Measurements from ENCODE around the gene SH3YL1. TPM values are rescaled to one million over a fixed set of nuclear protein-coding genes. Genes with fewer than 3 reads are reported as not detected.

The SH3YL1 gene
- total RNA-seq, 3 donors from 2014 or later (not counting 1 experiment from before 2014, with no cell fraction given), result 28.3 to 42.2 (median 32.3) TPM

DNA sequence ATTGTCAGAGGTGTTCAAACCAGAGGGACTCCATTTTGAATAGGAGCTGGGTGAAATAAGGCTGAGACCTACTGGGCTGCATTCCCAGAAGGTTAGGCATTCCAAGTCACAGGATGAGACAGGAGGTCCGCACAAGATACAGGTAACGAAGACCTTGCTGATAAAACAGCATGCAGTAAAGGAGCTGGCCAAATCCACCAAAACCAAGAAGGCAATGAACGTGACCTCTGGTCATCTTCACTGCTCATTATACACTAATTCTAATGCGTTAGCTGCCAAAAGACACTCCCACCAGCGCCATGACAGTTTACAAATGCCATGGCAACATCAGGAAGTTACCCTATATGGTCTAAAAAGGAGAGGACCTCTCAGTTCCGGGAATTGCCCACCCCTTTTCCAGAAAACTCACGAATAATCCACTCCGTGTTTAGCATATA lies 10.6 kb downstream of the SH3YL1 start:
- WGBS (ENCODE audit: insufficient coverage), result 89% methylated on average over 8 of the region's 8 CpGs
- TF ChIP-seq, protein P1, sequence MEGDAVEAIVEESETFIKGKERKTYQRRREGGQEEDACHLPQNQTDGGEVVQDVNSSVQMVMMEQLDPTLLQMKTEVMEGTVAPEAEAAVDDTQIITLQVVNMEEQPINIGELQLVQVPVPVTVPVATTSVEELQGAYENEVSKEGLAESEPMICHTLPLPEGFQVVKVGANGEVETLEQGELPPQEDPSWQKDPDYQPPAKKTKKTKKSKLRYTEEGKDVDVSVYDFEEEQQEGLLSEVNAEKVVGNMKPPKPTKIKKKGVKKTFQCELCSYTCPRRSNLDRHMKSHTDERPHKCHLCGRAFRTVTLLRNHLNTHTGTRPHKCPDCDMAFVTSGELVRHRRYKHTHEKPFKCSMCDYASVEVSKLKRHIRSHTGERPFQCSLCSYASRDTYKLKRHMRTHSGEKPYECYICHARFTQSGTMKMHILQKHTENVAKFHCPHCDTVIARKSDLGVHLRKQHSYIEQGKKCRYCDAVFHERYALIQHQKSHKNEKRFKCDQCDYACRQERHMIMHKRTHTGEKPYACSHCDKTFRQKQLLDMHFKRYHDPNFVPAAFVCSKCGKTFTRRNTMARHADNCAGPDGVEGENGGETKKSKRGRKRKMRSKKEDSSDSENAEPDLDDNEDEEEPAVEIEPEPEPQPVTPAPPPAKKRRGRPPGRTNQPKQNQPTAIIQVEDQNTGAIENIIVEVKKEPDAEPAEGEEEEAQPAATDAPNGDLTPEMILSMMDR (IDR thresholded peaks at IDR 0.05), result no peak
- no peak for ATAC-seq
- Mint-ChIP-seq H3K36me3 (peaks cover 21% of the 10 kb centered on the region), H3K27ac (no peak overlapping the region), H3K27me3 (ENCODE audit: low read depth in 2 of 2) (no peaks in the 10 kb centered on the region), H3K4me3 (no peak overlapping the region), H3K4me1 (no peaks in the 10 kb centered on the region), H3K9me3 (peaks cover 0 to 2% of the 10 kb centered on the region in 2 donors)
- no peak overlapping the region for H3K27ac ChIP-seq (ENCODE audit: low read length)
- peaks cover 6% of the 10 kb centered on the region for H3K36me3 ChIP-seq (ENCODE audit: control insufficient read depth, insufficient read depth, low read length)
- H3K27me3 ChIP-seq (ENCODE audit: control insufficient read depth, insufficient read depth, low read length), result no peaks in the 10 kb centered on the region
- H3K4me1 ChIP-seq (ENCODE audit: control insufficient read depth, insufficient read depth, low read length), result no peaks in the 10 kb centered on the region
- no peak overlapping the region for H3K4me3 ChIP-seq (ENCODE audit: low read length)
- H3K9me3 ChIP-seq (ENCODE audit: control insufficient read depth, insufficient read depth, low read length), result no peaks in the 10 kb centered on the region
- no peak for DNase-seq
- intact Hi-C loops (cut with micrococcal nuclease), result no loop called here

DNA sequence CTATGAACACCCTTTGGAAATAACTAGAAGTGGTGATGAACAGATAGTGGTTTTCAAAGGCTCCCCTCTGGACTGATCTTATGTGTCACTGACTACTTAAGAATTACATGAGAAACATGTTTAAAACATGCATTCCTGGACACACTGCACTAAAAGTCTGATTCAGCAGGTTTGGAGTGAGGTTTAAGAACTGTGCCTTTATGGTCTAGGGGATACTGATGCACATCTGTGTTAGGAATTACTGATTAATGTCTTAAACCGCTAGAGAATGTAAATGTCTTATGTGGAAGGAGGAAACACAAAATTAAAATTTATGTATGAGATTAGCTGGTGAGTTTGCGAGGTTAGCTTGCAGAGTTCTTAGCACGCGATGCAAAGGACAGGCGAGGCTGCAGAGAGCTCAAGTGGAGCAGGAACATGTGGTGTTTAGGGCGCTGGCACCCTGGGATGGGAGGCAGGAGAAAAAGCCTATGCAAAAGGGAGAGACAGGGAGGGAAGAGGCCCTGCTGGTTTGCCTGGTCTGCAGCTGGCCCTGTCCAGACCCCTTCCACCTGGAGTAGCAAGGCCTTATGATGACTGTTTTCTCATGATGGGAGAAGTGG lies 11.7 kb downstream of the SH3YL1 start:
- H3K4me1 ChIP-seq (ENCODE audit: control insufficient read depth, insufficient read depth, low read length), result no peaks in the 10 kb centered on the region
- peaks cover 17% of the 10 kb centered on the region for H3K36me3 Mint-ChIP-seq
- H3K9me3 ChIP-seq (ENCODE audit: control insufficient read depth, insufficient read depth, low read length), result no peaks in the 10 kb centered on the region
- no peaks in the 10 kb centered on the region for H3K4me1 Mint-ChIP-seq
- H3K4me3 ChIP-seq (ENCODE audit: low read length), result no peak overlapping the region
- no peaks in the 10 kb centered on the region for H3K9me3 Mint-ChIP-seq
- ATAC-seq (no peak), DNase-seq (no peak)
- H3K4me3 Mint-ChIP-seq, result no peak overlapping the region
- H3K27me3 Mint-ChIP-seq (ENCODE audit: low read depth in 2 of 2), result no peaks in the 10 kb centered on the region
- H3K27me3 ChIP-seq (ENCODE audit: control insufficient read depth, insufficient read depth, low read length), result no peaks in the 10 kb centered on the region
- TF ChIP-seq, protein P1 (IDR thresholded peaks at IDR 0.05), result no peak
- WGBS (ENCODE audit: insufficient coverage), result 97% methylated on average over 6 of the region's 6 CpGs
- H3K36me3 ChIP-seq (ENCODE audit: control insufficient read depth, insufficient read depth, low read length), result peaks cover 9% of the 10 kb centered on the region
- H3K27ac ChIP-seq (ENCODE audit: low read length), result no peak overlapping the region
- no peak overlapping the region for H3K27ac Mint-ChIP-seq
- intact Hi-C loops (cut with micrococcal nuclease), result no loop called here

DNA sequence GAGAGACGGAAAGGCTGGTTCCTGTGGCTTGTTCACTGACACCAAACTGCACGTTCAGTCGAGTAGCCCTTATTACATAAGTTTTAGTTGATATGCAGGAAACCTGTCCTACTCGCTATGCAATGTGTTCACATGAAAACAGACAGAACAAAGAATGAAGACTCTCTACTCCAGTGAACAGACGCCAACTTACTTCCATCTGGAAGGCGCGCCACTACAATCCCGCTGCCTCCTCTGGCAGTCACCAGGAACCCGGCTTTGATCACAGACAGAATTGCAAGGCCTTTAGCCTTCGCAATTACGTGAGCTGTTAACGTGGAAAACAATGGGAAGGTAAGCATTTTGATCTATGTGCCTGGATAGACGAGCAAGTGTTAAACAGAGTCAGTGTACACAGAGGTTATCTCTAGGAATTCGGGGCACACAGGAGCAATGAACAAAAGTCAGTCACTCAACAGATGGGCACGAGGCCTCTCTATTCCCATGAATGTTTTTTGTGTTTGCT lies 14.2 kb downstream of the SH3YL1 start:
- TF ChIP-seq, protein P1 (IDR thresholded peaks at IDR 0.05), result no peak
- H3K4me1 Mint-ChIP-seq, result peaks cover 12 to 14% of the 10 kb centered on the region in 2 donors
- DNase-seq (no peak), ATAC-seq (no peak)
- Histone ChIP-seq H3K27ac (ENCODE audit: low read length) (no peak overlapping the region), H3K27me3 (ENCODE audit: control insufficient read depth, insufficient read depth, low read length) (no peaks in the 10 kb centered on the region), H3K4me3 (ENCODE audit: low read length) (no peak overlapping the region), H3K9me3 (ENCODE audit: control insufficient read depth, insufficient read depth, low read length) (no peaks in the 10 kb centered on the region), H3K4me1 (ENCODE audit: control insufficient read depth, insufficient read depth, low read length) (peaks cover 10% of the 10 kb centered on the region), H3K36me3 (ENCODE audit: control insufficient read depth, insufficient read depth, low read length) (peaks cover 14% of the 10 kb centered on the region)
- 98% methylated on average over 14 of the region's 15 CpGs for WGBS (ENCODE audit: insufficient coverage)
- H3K27me3 Mint-ChIP-seq (ENCODE audit: low read depth in 2 of 2), result no peaks in the 10 kb centered on the region
- no peaks in the 10 kb centered on the region for H3K9me3 Mint-ChIP-seq
- H3K36me3 Mint-ChIP-seq, result peaks cover 17% of the 10 kb centered on the region
- H3K4me3 Mint-ChIP-seq, result no peak overlapping the region
- no peak overlapping the region for H3K27ac Mint-ChIP-seq
- intact Hi-C loops (cut with micrococcal nuclease), result no loop called here

DNA sequence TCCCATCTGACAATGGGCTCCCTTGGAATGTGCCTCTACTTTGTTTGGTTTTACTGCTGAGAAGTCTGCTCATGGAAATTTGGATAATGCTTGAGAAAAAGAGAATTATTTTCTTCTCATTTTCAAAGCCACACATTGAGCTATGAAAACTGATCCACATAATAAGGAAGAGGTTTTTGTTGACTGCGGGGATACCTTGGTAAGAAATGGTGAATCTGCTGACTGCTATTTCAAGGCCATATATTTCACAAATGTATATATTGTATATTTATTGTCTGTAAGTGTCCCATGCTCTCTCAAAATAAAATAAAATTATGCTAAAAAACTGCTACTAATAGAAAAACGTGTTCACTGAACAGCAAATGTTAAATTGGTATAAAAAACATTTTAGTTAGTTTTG lies 15.1 kb downstream of the SH3YL1 start:
- ATAC-seq, result no peak
- peaks cover 18 to 19% of the 10 kb centered on the region in 2 donors for H3K4me1 Mint-ChIP-seq
- H3K4me3 Mint-ChIP-seq, result no peak overlapping the region
- H3K36me3 ChIP-seq (ENCODE audit: control insufficient read depth, insufficient read depth, low read length), result peaks cover 14% of the 10 kb centered on the region
- H3K27me3 Mint-ChIP-seq (ENCODE audit: low read depth in 2 of 2), result no peaks in the 10 kb centered on the region
- no peaks in the 10 kb centered on the region for H3K9me3 ChIP-seq (ENCODE audit: control insufficient read depth, insufficient read depth, low read length)
- H3K9me3 Mint-ChIP-seq, result no peaks in the 10 kb centered on the region
- peaks cover 17% of the 10 kb centered on the region for H3K36me3 Mint-ChIP-seq
- no CpG with 5 or more reads among the region's 2 CpGs for WGBS (ENCODE audit: insufficient coverage)
- no peaks in the 10 kb centered on the region for H3K27me3 ChIP-seq (ENCODE audit: control insufficient read depth, insufficient read depth, low read length)
- H3K27ac Mint-ChIP-seq, result no peak overlapping the region
- H3K4me1 ChIP-seq (ENCODE audit: control insufficient read depth, insufficient read depth, low read length), result peaks cover 11% of the 10 kb centered on the region
- TF ChIP-seq, protein P1 (IDR thresholded peaks at IDR 0.05), result no peak
- no peak overlapping the region for H3K4me3 ChIP-seq (ENCODE audit: low read length)
- intact Hi-C loops (cut with micrococcal nuclease), result no loop called here
- no peak overlapping the region for H3K27ac ChIP-seq (ENCODE audit: low read length)
- no peak for DNase-seq
